Esophagus muscularis mucosa (tissue), 3 donors: ENCODE measurements around the gene CARM1.
A peak's percentile ranks its signal among the peaks of the same experiment; 100 is the strongest.

Experiments used
- EP300 ChIP-seq: sonication (generic); formaldehyde crosslinking; IDR thresholded peaks from one replicate; pipeline ENCODE4 v1.6.1; 2017; ENCODE audit warnings: antibody characterized with exemption
- TF ChIP-seq, protein P1 (sequence below), 3 experiments: fragments of 200-600 bp in 2 of 3; fragments of 450-650 bp in 1 of 3; sonication (generic) in 2 of 3; IDR thresholded peaks; one replicate each; pipeline ENCODE4 v1.5.1; 2017 to 2019; ENCODE audit warnings: antibody characterized with exemption in 3 of 3, mild to moderate bottlenecking in 2 of 3, moderate library complexity in 1 of 3

DNA sequence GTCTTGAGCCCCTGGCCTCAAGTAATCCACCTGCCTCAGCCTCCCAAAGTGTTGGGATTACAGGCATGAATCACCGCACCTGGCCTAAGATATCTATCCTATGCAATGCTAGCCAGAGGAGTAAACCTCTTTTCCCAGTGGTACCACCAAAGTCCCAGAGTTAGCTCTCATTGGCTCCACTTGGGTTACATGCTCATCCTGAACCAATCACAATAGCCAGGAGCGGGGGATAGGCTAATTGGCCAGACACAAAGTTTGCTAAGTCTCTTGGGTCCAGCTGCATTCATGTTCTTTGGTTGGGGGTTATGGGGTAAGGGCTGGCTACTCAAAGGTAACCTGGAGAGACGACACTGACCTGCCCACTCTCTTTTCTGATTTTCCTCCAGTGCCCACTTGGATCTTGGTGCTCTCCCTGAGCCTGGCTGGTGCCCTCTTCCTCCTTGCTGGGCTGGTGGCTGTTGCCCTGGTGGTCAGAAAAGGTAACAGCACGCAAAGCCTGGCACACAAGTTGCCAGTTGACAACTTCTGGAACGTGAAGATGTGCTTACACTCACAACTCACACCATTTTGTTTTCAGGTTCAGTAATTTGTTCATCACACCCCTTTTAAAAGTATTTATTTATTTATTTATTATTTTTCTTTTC lies 15.4 kb upstream of the CARM1 start:
- TF ChIP-seq, protein P1, sequence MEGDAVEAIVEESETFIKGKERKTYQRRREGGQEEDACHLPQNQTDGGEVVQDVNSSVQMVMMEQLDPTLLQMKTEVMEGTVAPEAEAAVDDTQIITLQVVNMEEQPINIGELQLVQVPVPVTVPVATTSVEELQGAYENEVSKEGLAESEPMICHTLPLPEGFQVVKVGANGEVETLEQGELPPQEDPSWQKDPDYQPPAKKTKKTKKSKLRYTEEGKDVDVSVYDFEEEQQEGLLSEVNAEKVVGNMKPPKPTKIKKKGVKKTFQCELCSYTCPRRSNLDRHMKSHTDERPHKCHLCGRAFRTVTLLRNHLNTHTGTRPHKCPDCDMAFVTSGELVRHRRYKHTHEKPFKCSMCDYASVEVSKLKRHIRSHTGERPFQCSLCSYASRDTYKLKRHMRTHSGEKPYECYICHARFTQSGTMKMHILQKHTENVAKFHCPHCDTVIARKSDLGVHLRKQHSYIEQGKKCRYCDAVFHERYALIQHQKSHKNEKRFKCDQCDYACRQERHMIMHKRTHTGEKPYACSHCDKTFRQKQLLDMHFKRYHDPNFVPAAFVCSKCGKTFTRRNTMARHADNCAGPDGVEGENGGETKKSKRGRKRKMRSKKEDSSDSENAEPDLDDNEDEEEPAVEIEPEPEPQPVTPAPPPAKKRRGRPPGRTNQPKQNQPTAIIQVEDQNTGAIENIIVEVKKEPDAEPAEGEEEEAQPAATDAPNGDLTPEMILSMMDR (IDR thresholded peaks at IDR 0.05) = peak in 1 of 3 experiments; percentile 38
- TF ChIP-seq EP300 = no peak
